Natural killer cell treated with Interleukin-12 subunit alpha and Interleukin-12 subunit beta and Interleukin-15 and Interleukin-18, amount 100 ng/mL, for 72 hours (primary cell): ENCODE results near the gene TCFL5. TPM values are rescaled to one million over a fixed set of nuclear protein-coding genes. Genes with fewer than 3 reads are reported as not detected.
A peak's percentile ranks its signal among the peaks of the same experiment; 100 is the strongest.

ENCODE experiments used
- ATAC-seq, 2 donors: fragments of 150-1000 bp; cut with Tn5 transposase in 1 of 2; sonication (Bioruptor Pico), chemical (Tn5 transposase) in 1 of 2; 2 replicates each; pipeline ENCODE4 v1.10.0; 2021
- DNase-seq: peaks from one replicate; pipeline ENCODE4 v3.0.0; 2022; ENCODE audit warnings: low spot score
- H3K27ac Mint-ChIP-seq, 2 donors: 1 replicate in 1 of 2; 2 replicates in 1 of 2; pipeline ENCODE4 v1.8.0; 2022; ENCODE audit warnings: mixed read lengths in 2 of 2, mild to moderate bottlenecking in 1 of 2, moderate library complexity in 1 of 2
- H3K27me3 Mint-ChIP-seq, 2 donors: 1 replicate in 1 of 2; 2 replicates in 1 of 2; pipeline ENCODE4 v1.8.0; 2022; ENCODE audit warnings: mixed read lengths in 2 of 2
- H3K36me3 Mint-ChIP-seq: one replicate; pipeline ENCODE4 v1.8.0; 2022; ENCODE audit warnings: mixed read lengths
- H3K4me1 Mint-ChIP-seq, 2 donors: 1 replicate in 1 of 2; 2 replicates in 1 of 2; pipeline ENCODE4 v1.8.0; 2022; ENCODE audit warnings: low read depth in 2 of 2, mixed read lengths in 2 of 2, mild to moderate bottlenecking in 1 of 2
- H3K4me3 Mint-ChIP-seq: one replicate; pipeline ENCODE4 v1.8.0; 2022; ENCODE audit warnings: mixed read lengths
- H3K9me3 Mint-ChIP-seq: 2 replicates; pipeline ENCODE4 v1.8.0; 2022; ENCODE audit warnings: mixed read lengths
- total RNA-seq, 2 donors: library from RNA; stranded (reverse); gene quantifications; one replicate each; pipeline ENCODE4 v1.2.3, GENCODE V29; 2022

TCFL5 gene
- total RNA-seq, 2 donors from 2014 or later = 4.1 to 5.9 TPM

- H3K27me3 Mint-ChIP-seq = peaks cover 0 to 3% of the 10 kb centered on the region in 2 donors
- DNase-seq (no peak), ATAC-seq (no peak)
- no peaks in the 10 kb centered on the region for H3K36me3 Mint-ChIP-seq
- no peaks in the 10 kb centered on the region for H3K9me3 Mint-ChIP-seq
- H3K4me3 Mint-ChIP-seq = no peak overlapping the region
- H3K27ac Mint-ChIP-seq = no peak overlapping the region
- no peaks in the 10 kb centered on the region for H3K4me1 Mint-ChIP-seq
These were observed 25.4 kb downstream of the TCFL5 start for GRCh38 chr20:62835931-62836861.

GRCh38 chr20:62834967-62835730 lies 26.5 kb downstream of the TCFL5 start:
- peaks cover 0 to 3% of the 10 kb centered on the region in 2 donors for H3K27me3 Mint-ChIP-seq
- DNase-seq (no peak), ATAC-seq (no peak)

GRCh38 chr20:62832951-62833391 lies 28.7 kb downstream of the TCFL5 start:
- Mint-ChIP-seq H3K27me3 (peaks cover 0 to 3% of the 10 kb centered on the region in 2 donors), H3K27ac (no peak overlapping the region), H3K9me3 (no peaks in the 10 kb centered on the region), H3K4me3 (no peak overlapping the region), H3K4me1 (no peaks in the 10 kb centered on the region), H3K36me3 (no peaks in the 10 kb centered on the region)
- ATAC-seq = no peak
- no peak for DNase-seq

More at GRCh38 chr20:62834967-62835730, 26.5 kb downstream of the TCFL5 start:
- H3K27ac Mint-ChIP-seq = no peak overlapping the region
- no peaks in the 10 kb centered on the region for H3K36me3 Mint-ChIP-seq
- no peaks in the 10 kb centered on the region for H3K4me1 Mint-ChIP-seq
- H3K9me3 Mint-ChIP-seq = no peaks in the 10 kb centered on the region
- H3K4me3 Mint-ChIP-seq = no peak overlapping the region

- H3K9me3 Mint-ChIP-seq = no peaks in the 10 kb centered on the region
- H3K27ac Mint-ChIP-seq = no peak overlapping the region
- peaks cover 0 to 3% of the 10 kb centered on the region in 2 donors for H3K27me3 Mint-ChIP-seq
- no peaks in the 10 kb centered on the region for H3K36me3 Mint-ChIP-seq
- no peak overlapping the region for H3K4me3 Mint-ChIP-seq
- no peaks in the 10 kb centered on the region for H3K4me1 Mint-ChIP-seq
- DNase-seq = no peak
- ATAC-seq = peak in 1 of 2 donors; percentile 14
These were observed 29.3 kb downstream of the TCFL5 start for GRCh38 chr20:62832212-62832922.

GRCh38 chr20:62831854-62832211 lies 29.8 kb downstream of the TCFL5 start:
- Mint-ChIP-seq H3K4me1 (no peaks in the 10 kb centered on the region), H3K27me3 (peaks cover 0 to 3% of the 10 kb centered on the region in 2 donors), H3K4me3 (no peak overlapping the region), H3K27ac (no peak overlapping the region), H3K9me3 (no peaks in the 10 kb centered on the region), H3K36me3 (no peaks in the 10 kb centered on the region)
- ATAC-seq (no peak), DNase-seq (no peak)

GRCh38 chr20:62831361-62831788 lies 30.2 kb downstream of the TCFL5 start:
- H3K36me3 Mint-ChIP-seq = no peaks in the 10 kb centered on the region
- no peak overlapping the region for H3K4me3 Mint-ChIP-seq
- no peak for DNase-seq
- no peak for ATAC-seq
- no peak overlapping the region for H3K27ac Mint-ChIP-seq
- no peaks in the 10 kb centered on the region for H3K9me3 Mint-ChIP-seq
- H3K27me3 Mint-ChIP-seq = peaks cover 0 to 3% of the 10 kb centered on the region in 2 donors
- H3K4me1 Mint-ChIP-seq = no peaks in the 10 kb centered on the region

- ATAC-seq = no peak
- Mint-ChIP-seq H3K4me1 (no peaks in the 10 kb centered on the region), H3K27me3 (peaks cover 0 to 3% of the 10 kb centered on the region in 2 donors), H3K27ac (no peak overlapping the region), H3K4me3 (no peak overlapping the region), H3K36me3 (no peaks in the 10 kb centered on the region), H3K9me3 (no peaks in the 10 kb centered on the region)
- DNase-seq = no peak
These were observed 30.8 kb downstream of the TCFL5 start for GRCh38 chr20:62830821-62831220.

- no peak for DNase-seq
These were observed 31.4 kb downstream of the TCFL5 start for GRCh38 chr20:62830251-62830650.

GRCh38 chr20:62829231-62830230 lies 32.1 kb downstream of the TCFL5 start:
- no peaks in the 10 kb centered on the region for H3K27me3 Mint-ChIP-seq
- H3K4me1 Mint-ChIP-seq = no peaks in the 10 kb centered on the region
- DNase-seq = no peak
- no peak overlapping the region for H3K27ac Mint-ChIP-seq
- H3K4me3 Mint-ChIP-seq = no peak overlapping the region
- no peaks in the 10 kb centered on the region for H3K36me3 Mint-ChIP-seq
- no peak for ATAC-seq
- H3K9me3 Mint-ChIP-seq = no peaks in the 10 kb centered on the region

More at GRCh38 chr20:62830251-62830650, 31.4 kb downstream of the TCFL5 start:
- ATAC-seq = no peak
- no peaks in the 10 kb centered on the region for H3K27me3 Mint-ChIP-seq
- H3K4me3 Mint-ChIP-seq = no peak overlapping the region
- no peaks in the 10 kb centered on the region for H3K4me1 Mint-ChIP-seq
- no peak overlapping the region for H3K27ac Mint-ChIP-seq
- no peaks in the 10 kb centered on the region for H3K9me3 Mint-ChIP-seq
- no peaks in the 10 kb centered on the region for H3K36me3 Mint-ChIP-seq

- ATAC-seq (no peak), DNase-seq (no peak)
- Mint-ChIP-seq H3K9me3 (no peaks in the 10 kb centered on the region), H3K36me3 (no peaks in the 10 kb centered on the region), H3K27me3 (no peaks in the 10 kb centered on the region), H3K4me3 (no peak overlapping the region), H3K4me1 (no peaks in the 10 kb centered on the region), H3K27ac (no peak overlapping the region)
These were observed 33.0 kb downstream of the TCFL5 start for GRCh38 chr20:62828511-62829230.

GRCh38 chr20:62828051-62828450 lies 33.6 kb downstream of the TCFL5 start:
- Mint-ChIP-seq H3K4me1 (no peaks in the 10 kb centered on the region), H3K9me3 (no peaks in the 10 kb centered on the region), H3K36me3 (no peaks in the 10 kb centered on the region), H3K4me3 (no peak overlapping the region), H3K27ac (no peak overlapping the region), H3K27me3 (no peaks in the 10 kb centered on the region)
- ATAC-seq = no peak
- no peak for DNase-seq

- H3K27ac Mint-ChIP-seq = no peak overlapping the region
- ATAC-seq (no peak), DNase-seq (no peak)
- H3K4me3 Mint-ChIP-seq = no peak overlapping the region
- H3K36me3 Mint-ChIP-seq = no peaks in the 10 kb centered on the region
- no peaks in the 10 kb centered on the region for H3K4me1 Mint-ChIP-seq
- no peaks in the 10 kb centered on the region for H3K9me3 Mint-ChIP-seq
- no peaks in the 10 kb centered on the region for H3K27me3 Mint-ChIP-seq
These were observed 34.1 kb downstream of the TCFL5 start for GRCh38 chr20:62827311-62828038.
